WI38 (cell line): ENCODE data around the gene PDGFD.

Source experiments
- H3K4me3 ChIP-seq: 2 replicates; pipeline ENCODE4 v1.5.1; 2011; ENCODE audit warnings: low read depth, mild to moderate bottlenecking, control low read depth, low read length
- CTCF ChIP-seq: IDR thresholded peaks from 2 replicates; pipeline ENCODE4 v1.5.1; 2012; ENCODE audit warnings: low read depth, mild to moderate bottlenecking, control low read depth, low read length

The PDGFD gene

GRCh38 chr11:103890654-103891053 is 273.3 kb downstream of the PDGFD start:
- H3K4me3 ChIP-seq, result no peak overlapping the region
- no peak for TF ChIP-seq CTCF

- no peak for TF ChIP-seq CTCF
- H3K4me3 ChIP-seq, result no peak overlapping the region
Measured at GRCh38 chr11:103889679-103890078, 274.3 kb downstream of the PDGFD start.

- TF ChIP-seq CTCF, result no peak
- no peak overlapping the region for H3K4me3 ChIP-seq
Measured at GRCh38 chr11:103888541-103888951, 275.4 kb downstream of the PDGFD start.

GRCh38 chr11:103887001-103887658 is 276.8 kb downstream of the PDGFD start:
- TF ChIP-seq CTCF, result no peak
- H3K4me3 ChIP-seq, result no peak overlapping the region

- no peak overlapping the region for H3K4me3 ChIP-seq
- no peak for TF ChIP-seq CTCF
Measured at GRCh38 chr11:103883856-103884255, 280.1 kb downstream of the PDGFD start.

- TF ChIP-seq CTCF, result no peak
- no peak overlapping the region for H3K4me3 ChIP-seq
Measured at GRCh38 chr11:103883291-103883690, 280.7 kb downstream of the PDGFD start.

- H3K4me3 ChIP-seq, result no peak overlapping the region
- no peak for TF ChIP-seq CTCF
Measured at GRCh38 chr11:103881584-103881983, 282.4 kb downstream of the PDGFD start.
